HG03342 (cell line): ENCODE measurements around the gene RAP1GAP2.

ENCODE experiments used
- ATAC-seq: cut with Tn5 transposase; IDR thresholded peaks from one replicate; pipeline ENCODE4 v1.9.1; 2021; ENCODE audit warnings: mild to moderate bottlenecking, moderate library complexity; ENCODE audit not compliant: unreplicated experiment

RAP1GAP2 gene

GRCh38 chr17:2940352-2940751 is 144.1 kb downstream of the RAP1GAP2 start:
- ATAC-seq, result no peak

GRCh38 chr17:2943981-2944380 is 147.7 kb downstream of the RAP1GAP2 start:
- no peak for ATAC-seq

GRCh38 chr17:2945299-2945698 is 149.1 kb downstream of the RAP1GAP2 start:
- no peak for ATAC-seq

- ATAC-seq, result no peak
These were observed 149.9 kb downstream of the RAP1GAP2 start for GRCh38 chr17:2946144-2946543.

GRCh38 chr17:2947588-2947950 is 151.3 kb downstream of the RAP1GAP2 start:
- ATAC-seq, result no peak

GRCh38 chr17:2947996-2948550 is 151.8 kb downstream of the RAP1GAP2 start:
- no peak for ATAC-seq

GRCh38 chr17:2948721-2949468 is 152.7 kb downstream of the RAP1GAP2 start:
- no peak for ATAC-seq

- no peak for ATAC-seq
These were observed 153.3 kb downstream of the RAP1GAP2 start for GRCh38 chr17:2949469-2950044.

GRCh38 chr17:2950846-2951245 is 154.6 kb downstream of the RAP1GAP2 start:
- no peak for ATAC-seq

- ATAC-seq, result no peak
These were observed 156.1 kb downstream of the RAP1GAP2 start for GRCh38 chr17:2952174-2952845.

GRCh38 chr17:2954898-2955445 is 158.7 kb downstream of the RAP1GAP2 start:
- no peak for ATAC-seq

- no peak for ATAC-seq
These were observed 159.8 kb downstream of the RAP1GAP2 start for GRCh38 chr17:2955931-2956582.

GRCh38 chr17:2957631-2958286 is 161.5 kb downstream of the RAP1GAP2 start:
- no peak for ATAC-seq

GRCh38 chr17:2958706-2959222 is 162.5 kb downstream of the RAP1GAP2 start:
- ATAC-seq, result no peak

- no peak for ATAC-seq
These were observed 163.3 kb downstream of the RAP1GAP2 start for GRCh38 chr17:2959371-2960130.

- no peak for ATAC-seq
These were observed 165.2 kb downstream of the RAP1GAP2 start for GRCh38 chr17:2961446-2961845.

- ATAC-seq, result no peak
These were observed 166.0 kb downstream of the RAP1GAP2 start for GRCh38 chr17:2962236-2962635.

GRCh38 chr17:2962729-2963128 is 166.5 kb downstream of the RAP1GAP2 start:
- no peak for ATAC-seq

GRCh38 chr17:2963332-2964027 is 167.2 kb downstream of the RAP1GAP2 start:
- ATAC-seq, result no peak
